ENCODE data around the gene DPH6.

DNA sequence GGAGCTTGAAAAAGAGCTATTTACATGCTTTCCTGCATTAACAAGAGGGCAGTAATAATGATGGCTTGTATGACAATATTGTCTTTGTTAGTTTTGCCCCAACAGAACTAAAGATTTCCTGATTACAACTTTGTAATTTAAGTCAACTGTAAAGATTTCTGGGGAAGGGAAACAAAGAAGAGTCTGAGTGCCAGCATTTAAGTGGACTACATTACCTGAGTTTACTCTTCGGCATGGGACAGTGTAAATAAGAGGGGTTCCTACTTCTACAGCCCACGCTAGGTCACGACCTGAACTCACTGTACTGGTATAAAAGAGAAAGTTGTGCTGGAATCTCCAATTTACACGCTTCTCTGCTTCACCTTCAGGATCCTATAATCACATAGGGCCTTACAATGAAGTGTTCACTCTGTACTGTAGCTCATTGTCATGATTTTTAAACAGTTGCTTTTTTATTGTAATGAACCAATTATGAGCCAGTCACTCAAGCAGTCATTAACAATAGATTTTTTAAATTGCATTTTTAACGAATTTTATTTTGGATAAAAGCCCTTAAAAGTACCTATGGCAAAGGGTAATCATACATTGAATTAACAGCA lies 39.6 kb downstream of the DPH6 start:
- TF ChIP-seq, protein P1, sequence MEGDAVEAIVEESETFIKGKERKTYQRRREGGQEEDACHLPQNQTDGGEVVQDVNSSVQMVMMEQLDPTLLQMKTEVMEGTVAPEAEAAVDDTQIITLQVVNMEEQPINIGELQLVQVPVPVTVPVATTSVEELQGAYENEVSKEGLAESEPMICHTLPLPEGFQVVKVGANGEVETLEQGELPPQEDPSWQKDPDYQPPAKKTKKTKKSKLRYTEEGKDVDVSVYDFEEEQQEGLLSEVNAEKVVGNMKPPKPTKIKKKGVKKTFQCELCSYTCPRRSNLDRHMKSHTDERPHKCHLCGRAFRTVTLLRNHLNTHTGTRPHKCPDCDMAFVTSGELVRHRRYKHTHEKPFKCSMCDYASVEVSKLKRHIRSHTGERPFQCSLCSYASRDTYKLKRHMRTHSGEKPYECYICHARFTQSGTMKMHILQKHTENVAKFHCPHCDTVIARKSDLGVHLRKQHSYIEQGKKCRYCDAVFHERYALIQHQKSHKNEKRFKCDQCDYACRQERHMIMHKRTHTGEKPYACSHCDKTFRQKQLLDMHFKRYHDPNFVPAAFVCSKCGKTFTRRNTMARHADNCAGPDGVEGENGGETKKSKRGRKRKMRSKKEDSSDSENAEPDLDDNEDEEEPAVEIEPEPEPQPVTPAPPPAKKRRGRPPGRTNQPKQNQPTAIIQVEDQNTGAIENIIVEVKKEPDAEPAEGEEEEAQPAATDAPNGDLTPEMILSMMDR (IDR thresholded peaks at IDR 0.05), result no peak
- TF ChIP-seq POLR2A (IDR thresholded peaks at IDR 0.05), result no peak
